ENCODE data around the gene SLC13A5.
A peak's percentile ranks its signal among the peaks of the same experiment; 100 is the strongest.

The SLC13A5 gene

DNA sequence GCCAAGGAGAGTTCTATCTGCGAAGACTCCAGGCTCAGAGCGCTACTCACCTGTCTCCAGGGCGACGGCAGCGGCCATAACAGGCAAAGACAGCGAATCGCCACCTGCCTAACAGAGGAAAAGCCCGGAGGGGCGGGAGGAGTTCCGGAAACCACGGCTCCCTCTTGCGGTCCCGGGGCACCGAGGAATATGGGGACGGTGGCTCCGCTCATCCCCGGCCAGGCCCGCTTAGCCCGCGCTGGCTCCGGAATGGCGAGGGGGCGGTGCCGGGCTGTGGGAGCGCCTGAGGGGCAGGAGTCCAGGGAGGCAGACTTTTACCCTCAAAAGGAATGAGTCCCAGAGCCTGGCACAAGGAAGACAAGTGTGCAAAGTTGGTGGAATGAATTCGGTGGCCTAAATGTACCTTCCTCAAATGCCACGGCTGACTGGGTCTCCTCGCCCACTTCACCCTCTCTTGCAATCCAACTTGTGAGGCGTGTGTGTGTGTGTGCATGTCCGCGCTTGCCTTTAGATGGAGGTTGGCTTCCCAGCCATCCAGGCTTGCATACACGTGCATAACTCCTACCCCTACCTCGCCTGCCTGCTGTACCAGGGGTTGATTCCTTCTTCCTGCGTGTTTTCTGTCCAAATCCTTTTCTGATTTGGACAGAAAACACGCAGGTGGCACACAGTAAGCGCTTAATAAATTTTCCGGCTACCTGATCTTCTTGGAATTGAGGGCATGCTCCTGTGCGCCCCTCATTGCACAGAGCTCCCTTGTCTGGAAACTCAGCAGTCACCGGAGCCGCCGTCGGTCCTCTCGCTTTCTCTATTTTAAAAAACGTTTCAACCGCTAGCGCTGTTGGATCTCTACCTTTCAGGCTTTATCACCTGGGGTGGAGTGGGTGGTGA, 58.1 kb downstream of the SLC13A5 start:
- H3K27me3 ChIP-seq (replicated peaks): peaks cover 16% of the 10 kb centered on the region
- H3K27ac ChIP-seq: no peak overlapping the region
- no peaks in the 10 kb centered on the region for H3K36me3 ChIP-seq (replicated peaks)
- in situ Hi-C loops (cut with HindIII; ENCODE audit: low pct_ligation_motif_present, low sequenced_read_pairs): no loop called here
- H3K4me3 ChIP-seq (ENCODE audit: low read depth, low read length): no peak overlapping the region
- DNase-seq: no peak
- TF ChIP-seq, protein P1, sequence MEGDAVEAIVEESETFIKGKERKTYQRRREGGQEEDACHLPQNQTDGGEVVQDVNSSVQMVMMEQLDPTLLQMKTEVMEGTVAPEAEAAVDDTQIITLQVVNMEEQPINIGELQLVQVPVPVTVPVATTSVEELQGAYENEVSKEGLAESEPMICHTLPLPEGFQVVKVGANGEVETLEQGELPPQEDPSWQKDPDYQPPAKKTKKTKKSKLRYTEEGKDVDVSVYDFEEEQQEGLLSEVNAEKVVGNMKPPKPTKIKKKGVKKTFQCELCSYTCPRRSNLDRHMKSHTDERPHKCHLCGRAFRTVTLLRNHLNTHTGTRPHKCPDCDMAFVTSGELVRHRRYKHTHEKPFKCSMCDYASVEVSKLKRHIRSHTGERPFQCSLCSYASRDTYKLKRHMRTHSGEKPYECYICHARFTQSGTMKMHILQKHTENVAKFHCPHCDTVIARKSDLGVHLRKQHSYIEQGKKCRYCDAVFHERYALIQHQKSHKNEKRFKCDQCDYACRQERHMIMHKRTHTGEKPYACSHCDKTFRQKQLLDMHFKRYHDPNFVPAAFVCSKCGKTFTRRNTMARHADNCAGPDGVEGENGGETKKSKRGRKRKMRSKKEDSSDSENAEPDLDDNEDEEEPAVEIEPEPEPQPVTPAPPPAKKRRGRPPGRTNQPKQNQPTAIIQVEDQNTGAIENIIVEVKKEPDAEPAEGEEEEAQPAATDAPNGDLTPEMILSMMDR (IDR thresholded peaks at IDR 0.05; ENCODE audit: low read depth, low read length, missing control alignments): peak; percentile 38

DNA sequence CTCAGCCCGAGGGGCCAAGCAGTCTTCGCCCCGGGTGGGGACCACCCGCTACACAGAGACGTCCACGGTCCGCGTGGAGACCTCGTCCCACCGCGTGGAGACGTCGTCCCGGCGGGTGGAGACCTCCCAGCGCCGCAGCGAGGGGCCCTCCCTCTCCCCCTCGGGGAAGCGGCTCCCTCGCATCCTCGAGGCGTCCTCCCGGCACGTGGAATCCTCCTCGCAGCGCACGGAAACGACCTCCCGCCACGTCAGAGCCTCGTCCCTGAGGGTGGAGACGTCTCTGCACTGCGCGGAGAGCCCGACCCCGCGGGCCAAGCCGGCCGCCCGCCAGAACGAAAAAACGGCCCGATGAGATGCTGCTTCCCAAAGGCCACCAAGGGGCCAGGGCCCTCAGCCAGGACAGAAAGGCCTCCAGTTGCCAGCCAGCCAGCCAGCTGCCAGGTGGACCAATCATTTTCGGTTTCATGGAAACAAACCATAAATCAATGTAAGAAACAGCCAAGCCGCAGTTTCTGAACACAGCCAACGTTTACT, 61.2 kb downstream of the SLC13A5 start:
- in situ Hi-C loops (cut with HindIII; ENCODE audit: low pct_ligation_motif_present, low sequenced_read_pairs): no loop called here
- Histone ChIP-seq H3K27me3 (replicated peaks) (peaks cover 10% of the 10 kb centered on the region), H3K4me3 (ENCODE audit: low read depth, low read length) (peak overlapping the region; percentile 71), H3K36me3 (replicated peaks) (no peaks in the 10 kb centered on the region), H3K27ac (peak overlapping the region; percentile 87)
- no peak for DNase-seq
- TF ChIP-seq, protein P1 (IDR thresholded peaks at IDR 0.05; ENCODE audit: low read depth, low read length, missing control alignments): no peak

DNA sequence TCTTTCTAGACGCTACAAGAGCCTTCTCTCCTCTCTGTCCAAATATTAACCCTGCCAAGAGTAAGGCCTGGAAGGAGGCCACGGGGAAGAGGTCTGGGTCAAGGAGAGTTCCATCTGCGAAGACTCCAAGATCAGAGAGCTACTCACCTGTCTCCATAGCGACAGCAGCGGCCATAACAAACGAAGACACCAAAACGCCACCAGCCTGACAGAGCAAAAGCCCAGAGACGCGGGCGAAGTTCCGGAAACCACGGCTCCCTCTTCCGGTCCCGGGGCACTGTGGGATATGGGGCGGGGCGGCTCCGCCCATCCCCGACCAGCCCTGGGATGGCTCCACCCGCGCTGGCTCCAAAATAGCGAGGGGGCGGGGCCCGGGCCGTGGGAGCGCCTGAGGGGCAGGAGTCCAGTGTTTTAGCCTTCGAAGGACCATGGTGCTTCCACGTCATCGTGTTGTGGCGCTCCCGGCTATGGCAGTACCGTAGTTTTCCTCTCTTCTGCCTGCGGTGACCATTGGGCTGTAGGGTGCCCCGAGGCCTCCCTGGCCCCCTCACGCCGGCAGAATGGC, 61.7 kb downstream of the SLC13A5 start, which contains the start of the genes C17orf100 and MED31:
C17orf100 (plus strand) TSS at position 409 of the 565 bp plus-strand sequence; CDS start at position 561, 152 bp downstream.
MED31 (minus strand) TSS at position 252 of the 565 bp plus-strand sequence; CDS start at position 175, 77 bp downstream.
- TF ChIP-seq, protein P1 (IDR thresholded peaks at IDR 0.05; ENCODE audit: low read depth, low read length, missing control alignments): no peak
- peaks cover 10% of the 10 kb centered on the region for H3K27me3 ChIP-seq (replicated peaks)
- no peaks in the 10 kb centered on the region for H3K36me3 ChIP-seq (replicated peaks)
- H3K4me3 ChIP-seq (ENCODE audit: low read depth, low read length): peak within 1 kb of the TSS; percentile 71
- peak; percentile 91 for DNase-seq
- in situ Hi-C loops (cut with HindIII; ENCODE audit: low pct_ligation_motif_present, low sequenced_read_pairs): no loop called here
- H3K27ac ChIP-seq: peak within 1 kb of the TSS; percentile 87

DNA sequence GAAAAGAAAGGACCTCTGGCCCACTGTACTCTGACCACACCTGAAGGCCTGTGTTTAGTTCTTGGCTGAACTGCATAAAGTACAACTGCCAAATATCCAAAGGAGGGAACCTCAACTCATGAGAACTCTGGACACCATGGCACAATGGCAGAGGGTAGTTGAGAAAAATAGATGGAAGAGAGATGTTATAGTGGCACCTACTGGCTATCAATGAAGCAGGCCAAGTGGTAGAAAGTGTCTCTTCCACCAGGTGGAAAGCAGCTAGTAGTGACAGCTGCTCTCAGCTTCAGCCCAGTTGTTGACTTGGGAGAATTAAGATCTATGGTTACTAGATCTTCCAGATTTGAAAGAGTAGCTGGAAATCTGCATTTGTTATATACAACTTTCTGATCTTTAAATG, 65.0 kb downstream of the SLC13A5 start:
- TF ChIP-seq, protein P1 (IDR thresholded peaks at IDR 0.05; ENCODE audit: low read depth, low read length, missing control alignments): peak; percentile 53
- in situ Hi-C loops (cut with HindIII; ENCODE audit: low pct_ligation_motif_present, low sequenced_read_pairs): no loop called here
- H3K27me3 ChIP-seq (replicated peaks): no peaks in the 10 kb centered on the region
- no peak overlapping the region for H3K4me3 ChIP-seq (ENCODE audit: low read depth, low read length)
- H3K36me3 ChIP-seq (replicated peaks): peaks cover 1% of the 10 kb centered on the region
- no peak for DNase-seq
- no peak overlapping the region for H3K27ac ChIP-seq

DNA sequence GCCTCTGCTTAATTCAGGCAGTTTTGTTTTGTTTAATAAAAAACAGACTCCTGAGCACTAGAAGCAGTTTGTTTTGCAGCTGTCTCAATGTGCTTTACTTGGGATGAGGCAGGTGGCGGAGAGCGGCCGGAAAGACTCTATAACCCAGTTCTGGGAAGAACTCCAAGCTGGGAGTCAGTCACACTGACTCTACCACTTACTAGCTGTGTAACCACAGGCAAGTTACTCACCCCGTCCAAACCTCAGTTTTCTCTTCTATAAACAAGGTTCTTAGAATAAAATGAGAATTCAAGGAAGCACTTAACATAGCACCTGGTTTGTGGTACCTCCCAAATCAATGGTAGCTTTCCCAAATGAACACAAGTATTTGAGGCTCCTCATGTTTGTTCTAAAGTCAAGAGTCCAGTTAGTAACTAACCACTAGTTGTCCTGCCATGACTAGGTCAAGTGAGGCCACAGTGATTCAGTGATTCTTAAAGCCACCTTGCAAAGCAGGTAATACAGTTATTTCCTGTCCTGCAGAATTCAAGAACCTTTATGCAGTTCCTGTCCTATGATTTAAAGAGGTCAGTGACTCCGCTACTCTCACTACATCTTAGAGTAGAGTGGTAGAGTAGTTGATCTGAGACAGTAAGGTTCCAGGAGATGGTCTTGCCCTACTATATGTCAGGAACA, 69.6 kb downstream of the SLC13A5 start:
- no peak overlapping the region for H3K27ac ChIP-seq
- in situ Hi-C loops (cut with HindIII; ENCODE audit: low pct_ligation_motif_present, low sequenced_read_pairs): no loop called here
- peak; percentile 58 for DNase-seq
- no peak overlapping the region for H3K4me3 ChIP-seq (ENCODE audit: low read depth, low read length)
- no peaks in the 10 kb centered on the region for H3K27me3 ChIP-seq (replicated peaks)
- H3K36me3 ChIP-seq (replicated peaks): peaks cover 3% of the 10 kb centered on the region
- TF ChIP-seq, protein P1 (IDR thresholded peaks at IDR 0.05; ENCODE audit: low read depth, low read length, missing control alignments): no peak
